Esophagus (tissue), 2 donors: ENCODE measurements around the gene CMSS1. TPM values are rescaled to one million over a fixed set of nuclear protein-coding genes. Genes with fewer than 3 reads are reported as not detected.

ENCODE experiments used
- H3K27ac ChIP-seq, 2 donors: one replicate each; pipeline ENCODE4 v1.5.1; 2013; ENCODE audit warnings: low read depth in 2 of 2, mild to moderate bottlenecking in 2 of 2, inconsistent platforms in 1 of 2, low read length in 1 of 2, moderate library complexity in 1 of 2
- H3K27me3 ChIP-seq, 2 donors: one replicate each; pipeline ENCODE4 v1.6.1; 2013; ENCODE audit warnings: low read length in 2 of 2, control low read depth in 1 of 2, mild to moderate bottlenecking in 1 of 2; ENCODE audit not compliant: insufficient read depth in 2 of 2, control insufficient read depth in 1 of 2
- H3K36me3 ChIP-seq, 2 donors: one replicate each; pipeline ENCODE4 v1.6.1; 2013; ENCODE audit warnings: low read length in 1 of 2; ENCODE audit not compliant: control insufficient read depth in 2 of 2, insufficient read depth in 2 of 2
- H3K4me1 ChIP-seq, 2 donors: one replicate each; pipeline ENCODE4 v1.6.1; 2013; ENCODE audit warnings: low read length in 1 of 2; ENCODE audit not compliant: control insufficient read depth in 2 of 2, insufficient read depth in 2 of 2
- H3K4me3 ChIP-seq, 2 donors: one replicate each; pipeline ENCODE4 v1.5.1; 2013; ENCODE audit warnings: low read length in 2 of 2, mild to moderate bottlenecking in 2 of 2, low read depth in 1 of 2, moderate library complexity in 1 of 2
- H3K9me3 ChIP-seq, 2 donors: one replicate each; pipeline ENCODE4 v1.6.1; 2013; ENCODE audit warnings: mild to moderate bottlenecking in 2 of 2, low read depth in 1 of 2, low read length in 1 of 2, moderate library complexity in 1 of 2; ENCODE audit not compliant: control insufficient read depth in 2 of 2, insufficient read depth in 1 of 2
- WGBS, 2 donors: extraction: QIAGEN DNeasy Blood & Tissue Kit; methylation state at CpG; one replicate each; pipeline ENCODE4 v1.1.7; 2013; 5-methylcytosine and 5-hydroxymethylcytosine counted together
- polyA plus RNA-seq, 2 donors: library from polyadenylated mRNA; stranded (reverse); fragments of 200-250 nt; gene quantifications; one replicate each; pipeline ENCODE4 v1.2.3, GENCODE V29; 2013
- donor health status: healthy with polysubstance abuse.
- donor health status: Bipolar disorder and iron deficiency.

Gene CMSS1
- polyA plus RNA-seq, 2 donors, result 15.5 to 17.9 TPM

DNA sequence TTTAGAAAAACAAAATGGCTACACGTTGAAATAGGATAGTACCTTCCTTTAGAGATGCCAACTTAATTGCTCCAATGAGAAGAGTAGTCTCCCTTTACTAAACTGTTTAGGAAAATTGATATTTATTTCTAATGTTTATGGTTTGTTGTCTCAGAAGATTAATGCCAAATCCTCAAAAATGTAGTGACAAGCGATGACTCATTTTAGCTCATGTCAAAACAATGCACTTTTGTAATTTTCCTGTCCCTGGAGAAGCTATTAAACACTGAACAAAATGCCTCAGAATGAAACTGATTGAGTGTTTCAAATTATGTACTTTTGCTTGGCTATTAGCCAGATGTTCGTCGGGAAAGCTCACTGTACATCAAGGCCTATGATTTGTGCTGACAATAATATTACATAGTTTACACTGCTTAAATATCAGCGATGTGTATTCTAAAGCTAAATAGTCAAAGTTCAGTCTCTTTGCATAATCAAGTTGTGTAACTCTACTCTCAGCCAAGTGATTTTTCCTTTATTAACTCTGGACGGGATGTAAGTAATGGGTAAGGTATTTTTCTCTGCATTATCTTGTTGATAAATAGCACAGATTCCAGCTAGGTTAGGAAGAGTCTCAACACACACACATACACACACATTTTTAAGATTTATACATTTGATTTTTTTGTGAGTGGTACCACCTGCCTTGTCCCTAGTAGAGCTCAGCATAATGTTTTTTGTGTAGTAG lies 83.7 kb downstream of the CMSS1 start:
- Histone ChIP-seq H3K27ac (no peak overlapping the region), H3K4me3 (no peak overlapping the region)
- WGBS, 2 donors, result 14 to 19% methylated on average over 6 of the region's 6 CpGs

GRCh38 chr3:99902091-99902490 lies 84.4 kb downstream of the CMSS1 start:
- Histone ChIP-seq H3K4me1 (no peaks in the 10 kb centered on the region), H3K36me3 (no peaks in the 10 kb centered on the region), H3K4me3 (no peak overlapping the region), H3K27me3 (no peaks in the 10 kb centered on the region), H3K9me3 (no peaks in the 10 kb centered on the region), H3K27ac (no peak overlapping the region)
- WGBS, 2 donors, result 88 to 91% methylated on average over 1 of the region's 1 CpG

More for the DNA sequence above, 83.7 kb downstream of the CMSS1 start:
- H3K4me1 ChIP-seq, result no peaks in the 10 kb centered on the region
- no peaks in the 10 kb centered on the region for H3K9me3 ChIP-seq
- H3K27me3 ChIP-seq, result no peaks in the 10 kb centered on the region
- H3K36me3 ChIP-seq, result no peaks in the 10 kb centered on the region

DNA sequence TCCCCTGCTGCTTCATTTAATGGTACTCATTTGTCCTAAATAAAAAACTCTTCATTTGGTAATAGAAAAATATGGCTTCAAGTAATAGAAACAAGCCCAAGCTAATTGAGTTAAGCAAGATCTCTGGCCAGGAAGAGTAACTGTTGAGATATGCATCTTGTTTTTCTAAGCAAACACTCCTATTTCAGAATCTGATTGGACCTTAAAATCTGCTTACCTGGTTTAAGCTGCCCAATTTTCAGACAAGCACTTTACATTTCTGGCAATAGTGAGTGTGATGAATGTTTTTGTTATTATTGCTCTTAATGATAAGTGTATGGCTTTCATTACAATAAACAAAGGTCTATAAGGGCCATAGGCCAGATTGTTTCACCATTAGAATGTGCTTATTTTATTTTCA lies 86.2 kb downstream of the CMSS1 start:
- Histone ChIP-seq H3K4me3 (no peak overlapping the region), H3K9me3 (no peaks in the 10 kb centered on the region), H3K27me3 (no peaks in the 10 kb centered on the region), H3K27ac (no peak overlapping the region), H3K36me3 (no peaks in the 10 kb centered on the region), H3K4me1 (no peaks in the 10 kb centered on the region)

GRCh38 chr3:99907959-99908544 lies 90.4 kb downstream of the CMSS1 start:
- Histone ChIP-seq H3K27me3 (peaks cover 0 to 2% of the 10 kb centered on the region in 2 donors), H3K36me3 (no peaks in the 10 kb centered on the region), H3K4me1 (no peaks in the 10 kb centered on the region), H3K27ac (no peak overlapping the region), H3K4me3 (no peak overlapping the region), H3K9me3 (no peaks in the 10 kb centered on the region)
- WGBS, 2 donors, result 79 to 92% methylated on average over 2 of the region's 2 CpGs

DNA sequence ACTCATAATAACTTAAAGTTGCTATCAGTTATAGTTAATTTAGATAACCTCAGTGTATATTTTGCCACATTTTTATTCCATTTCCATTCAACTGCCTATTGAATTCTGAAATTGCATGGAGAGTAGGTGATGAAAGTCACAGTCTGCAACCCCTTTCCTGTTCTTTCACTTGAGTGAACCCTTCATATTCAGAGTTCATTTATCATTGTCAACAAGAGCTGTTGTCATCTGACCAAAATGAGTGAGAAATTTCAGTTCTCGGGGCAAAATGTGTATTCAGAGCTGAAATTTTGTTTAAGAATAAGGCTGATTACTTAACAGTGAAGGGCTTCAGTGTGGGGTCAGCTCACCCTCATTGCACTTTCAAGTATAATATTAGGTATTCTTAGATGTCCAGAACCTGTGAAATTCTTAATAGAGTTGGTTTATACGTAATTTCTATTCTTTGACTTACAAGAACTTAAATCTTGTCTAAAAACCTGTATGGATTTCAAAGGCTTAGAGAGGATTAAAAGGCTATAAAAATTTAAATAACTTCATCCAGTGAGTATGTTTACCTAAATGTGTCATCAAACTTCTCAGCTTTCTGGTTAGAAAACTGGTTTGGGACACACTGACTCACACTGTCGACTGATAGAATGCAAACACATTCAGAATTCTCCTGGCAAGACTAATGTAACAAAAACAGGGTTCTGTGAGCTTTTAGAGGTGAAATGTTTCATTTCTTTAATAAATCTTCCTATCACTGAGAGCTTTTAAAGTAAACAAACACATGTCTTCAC lies 92.2 kb downstream of the CMSS1 start:
- peaks cover 0 to 2% of the 10 kb centered on the region in 2 donors for H3K27me3 ChIP-seq
- no peak overlapping the region for H3K27ac ChIP-seq
- H3K4me1 ChIP-seq, result no peaks in the 10 kb centered on the region
- no peak overlapping the region for H3K4me3 ChIP-seq
- H3K36me3 ChIP-seq, result no peaks in the 10 kb centered on the region
- 39 to 42% methylated on average over 3 of the region's 3 CpGs for WGBS, 2 donors
- no peaks in the 10 kb centered on the region for H3K9me3 ChIP-seq

GRCh38 chr3:99910752-99911290 lies 93.2 kb downstream of the CMSS1 start:
- H3K36me3 ChIP-seq, result no peaks in the 10 kb centered on the region
- H3K27me3 ChIP-seq, result peaks cover 0 to 2% of the 10 kb centered on the region in 2 donors
- H3K4me1 ChIP-seq, result no peaks in the 10 kb centered on the region
- 56 to 69% methylated on average over 4 of the region's 4 CpGs for WGBS, 2 donors
- H3K4me3 ChIP-seq, result no peak overlapping the region
- H3K9me3 ChIP-seq, result no peaks in the 10 kb centered on the region
- H3K27ac ChIP-seq, result no peak overlapping the region

DNA sequence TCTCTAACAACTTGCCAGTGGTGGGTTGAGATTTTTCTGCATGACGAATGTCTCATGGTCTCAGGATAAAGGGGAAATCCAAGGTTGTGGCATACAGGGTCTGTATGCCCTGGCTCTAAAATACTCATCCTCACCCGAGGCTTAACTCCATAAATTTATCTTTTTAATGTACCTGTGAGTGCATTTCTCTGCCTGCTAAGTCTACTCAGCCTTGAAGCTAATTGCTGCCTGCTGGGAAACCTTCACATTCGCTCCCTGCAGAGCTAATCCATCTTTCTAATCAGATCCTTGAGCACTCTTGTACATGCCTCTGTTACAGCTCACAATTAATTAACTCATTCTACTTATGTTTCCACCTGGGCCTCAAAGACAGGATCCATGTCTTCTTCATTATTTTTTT lies 93.8 kb downstream of the CMSS1 start:
- Histone ChIP-seq H3K27ac (no peak overlapping the region), H3K4me3 (no peak overlapping the region), H3K36me3 (no peaks in the 10 kb centered on the region), H3K9me3 (no peaks in the 10 kb centered on the region), H3K4me1 (no peaks in the 10 kb centered on the region), H3K27me3 (peaks cover 0 to 2% of the 10 kb centered on the region in 2 donors)
- 62 to 80% methylated on average over 3 of the region's 3 CpGs for WGBS, 2 donors

DNA sequence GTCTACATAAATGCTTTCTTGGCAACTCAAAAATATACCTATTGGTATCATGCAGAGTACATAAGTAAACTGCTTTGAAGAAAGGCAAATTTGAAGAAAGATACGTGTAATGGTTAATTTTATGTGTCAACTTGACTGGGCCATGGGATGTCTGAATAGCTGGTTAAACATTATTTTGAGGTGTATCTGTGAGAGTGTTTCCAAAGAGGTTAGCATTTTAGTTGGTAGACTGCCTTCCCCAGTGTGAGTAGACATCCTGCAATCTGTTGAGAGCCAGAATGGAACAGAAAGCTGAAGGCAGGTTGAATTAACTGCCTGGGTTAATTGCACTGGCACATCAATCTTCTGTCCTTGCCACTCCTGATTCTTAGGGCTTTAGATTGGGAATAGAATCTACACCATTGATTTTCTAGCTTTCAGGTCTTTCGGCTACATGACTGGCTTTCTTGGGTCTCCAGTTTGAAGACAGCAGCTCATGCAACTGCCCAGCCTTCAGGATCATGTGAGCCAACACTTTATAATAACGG lies 98.3 kb downstream of the CMSS1 start:
- H3K9me3 ChIP-seq, result no peaks in the 10 kb centered on the region
- WGBS, 2 donors, result 87 to 94% methylated on average over 3 of the region's 3 CpGs

DNA sequence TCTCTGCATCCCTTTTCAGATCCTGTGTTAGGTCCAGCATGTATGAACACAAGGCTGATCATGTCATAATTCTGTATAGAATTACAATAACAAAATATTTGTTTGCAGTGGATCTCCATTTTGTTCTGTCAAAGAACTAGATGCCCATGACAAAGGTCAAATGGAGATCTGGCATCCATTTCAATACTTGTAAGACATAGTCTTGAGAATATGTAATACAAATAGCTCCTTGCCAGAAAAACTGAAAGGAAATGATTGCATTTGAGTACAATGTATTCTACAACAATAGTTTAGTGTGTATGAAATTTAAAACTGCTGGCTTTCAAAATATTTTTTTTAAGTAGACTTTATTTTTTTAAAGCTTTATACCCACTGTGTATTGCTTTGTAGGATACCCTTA lies 101.1 kb downstream of the CMSS1 start:
- H3K27ac ChIP-seq, result no peak overlapping the region
- H3K9me3 ChIP-seq, result no peaks in the 10 kb centered on the region
- H3K36me3 ChIP-seq, result no peaks in the 10 kb centered on the region
- H3K4me1 ChIP-seq, result peaks cover 0 to 2% of the 10 kb centered on the region in 2 donors
- no peak overlapping the region for H3K4me3 ChIP-seq
- H3K27me3 ChIP-seq, result no peaks in the 10 kb centered on the region

More for the DNA sequence above, 98.3 kb downstream of the CMSS1 start:
- Histone ChIP-seq H3K27ac (no peak overlapping the region), H3K4me1 (peaks cover 0 to under 1% of the 10 kb centered on the region in 2 donors), H3K36me3 (no peaks in the 10 kb centered on the region), H3K27me3 (peaks cover 0 to 2% of the 10 kb centered on the region in 2 donors), H3K4me3 (no peak overlapping the region)
